ENCODE data around the gene CDK4. TPM values are rescaled to one million over a fixed set of nuclear protein-coding genes. Genes with fewer than 3 reads are reported as not detected.
A peak's percentile ranks its signal among the peaks of the same experiment; 100 is the strongest.

The CDK4 gene
- total and polyA plus RNA-seq, 8 donors: 80.1 to 269 (median 231) TPM

DNA sequence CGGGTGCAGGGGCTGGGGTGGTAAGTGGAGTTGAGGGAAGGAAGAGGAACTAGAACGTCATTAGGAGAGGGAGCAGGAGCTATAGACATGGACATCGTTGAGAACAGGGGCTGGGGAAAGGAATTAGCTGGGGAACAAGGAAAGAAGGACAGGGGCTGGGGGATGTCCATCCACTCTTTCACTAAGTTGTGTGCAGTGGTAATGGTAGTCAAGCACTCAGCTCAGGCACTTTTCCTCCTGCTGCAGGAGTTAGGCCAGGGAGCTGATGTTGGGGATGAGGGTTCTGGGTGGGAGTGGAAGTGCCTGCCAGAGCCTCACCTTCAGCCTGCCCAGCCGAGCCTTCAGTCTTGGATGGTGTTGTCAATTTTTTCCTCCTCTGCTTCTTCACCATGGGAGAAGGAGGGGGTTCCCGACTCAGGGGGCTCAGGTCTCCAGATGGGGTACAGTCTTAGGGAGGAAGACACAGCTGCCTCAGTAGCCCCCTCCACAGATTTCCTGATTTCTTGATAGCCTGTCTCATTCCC, 22.7 kb downstream of the CDK4 start:
- peaks cover 0 to 79% of the 10 kb centered on the region in 2 donors for H3K36me3 ChIP-seq
- DNase-seq (no peak), ATAC-seq (no peak)
- H3K27me3 ChIP-seq: peaks cover 0 to 26% of the 10 kb centered on the region in 2 donors
- intact Hi-C loops (cut with DNase I): no loop called here
- TF ChIP-seq, protein P1, sequence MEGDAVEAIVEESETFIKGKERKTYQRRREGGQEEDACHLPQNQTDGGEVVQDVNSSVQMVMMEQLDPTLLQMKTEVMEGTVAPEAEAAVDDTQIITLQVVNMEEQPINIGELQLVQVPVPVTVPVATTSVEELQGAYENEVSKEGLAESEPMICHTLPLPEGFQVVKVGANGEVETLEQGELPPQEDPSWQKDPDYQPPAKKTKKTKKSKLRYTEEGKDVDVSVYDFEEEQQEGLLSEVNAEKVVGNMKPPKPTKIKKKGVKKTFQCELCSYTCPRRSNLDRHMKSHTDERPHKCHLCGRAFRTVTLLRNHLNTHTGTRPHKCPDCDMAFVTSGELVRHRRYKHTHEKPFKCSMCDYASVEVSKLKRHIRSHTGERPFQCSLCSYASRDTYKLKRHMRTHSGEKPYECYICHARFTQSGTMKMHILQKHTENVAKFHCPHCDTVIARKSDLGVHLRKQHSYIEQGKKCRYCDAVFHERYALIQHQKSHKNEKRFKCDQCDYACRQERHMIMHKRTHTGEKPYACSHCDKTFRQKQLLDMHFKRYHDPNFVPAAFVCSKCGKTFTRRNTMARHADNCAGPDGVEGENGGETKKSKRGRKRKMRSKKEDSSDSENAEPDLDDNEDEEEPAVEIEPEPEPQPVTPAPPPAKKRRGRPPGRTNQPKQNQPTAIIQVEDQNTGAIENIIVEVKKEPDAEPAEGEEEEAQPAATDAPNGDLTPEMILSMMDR (IDR thresholded peaks at IDR 0.05): no peak
- H3K9me3 ChIP-seq: no peaks in the 10 kb centered on the region
- no peak overlapping the region for H3K4me3 ChIP-seq
- H3K4me1 ChIP-seq: peaks cover 4 to 6% of the 10 kb centered on the region in 2 donors
- H3K27ac ChIP-seq: no peak overlapping the region

DNA sequence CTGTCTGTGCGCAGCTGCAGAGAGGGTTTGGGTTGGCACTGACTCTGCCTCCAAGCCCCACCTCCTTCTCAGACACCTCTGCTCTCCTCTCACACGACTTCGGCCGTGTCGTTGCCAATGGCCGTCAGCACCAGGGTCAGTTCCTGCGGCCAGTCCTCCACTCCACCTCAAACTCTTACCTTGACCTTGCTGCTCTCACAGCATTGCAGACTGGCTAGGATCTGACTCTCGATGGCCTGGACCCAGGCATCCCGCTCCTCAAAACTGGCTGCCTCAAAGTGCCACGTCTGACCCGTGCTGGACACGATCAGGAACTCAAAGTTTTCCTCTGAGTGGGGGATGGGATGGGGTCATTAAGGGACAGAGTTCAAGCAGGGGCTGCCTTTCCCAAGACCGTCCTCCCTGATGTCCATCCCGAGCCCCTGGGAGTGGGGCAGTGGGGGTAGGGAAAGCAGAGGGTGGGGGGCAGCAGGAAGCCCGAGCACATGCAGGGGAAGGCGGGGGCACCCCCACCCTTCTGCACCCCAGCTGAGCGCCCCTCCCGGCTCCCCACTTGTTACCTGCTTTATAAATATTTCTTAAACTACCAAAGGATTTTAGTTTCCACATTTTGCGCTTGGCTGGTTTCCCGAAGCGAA, 24.2 kb downstream of the CDK4 start:
- H3K4me1 ChIP-seq: peaks cover 4 to 6% of the 10 kb centered on the region in 2 donors
- H3K27ac ChIP-seq: no peak overlapping the region
- peaks cover 0 to 16% of the 10 kb centered on the region in 2 donors for H3K27me3 ChIP-seq
- ATAC-seq (peak; percentile 46), DNase-seq (no peak)
- H3K9me3 ChIP-seq: no peaks in the 10 kb centered on the region
- intact Hi-C loops (cut with DNase I): no loop called here
- peak overlapping the region in 1 of 2 donors; percentile 55 for H3K4me3 ChIP-seq
- peaks cover 0 to 64% of the 10 kb centered on the region in 2 donors for H3K36me3 ChIP-seq
- TF ChIP-seq, protein P1 (IDR thresholded peaks at IDR 0.05): no peak

DNA sequence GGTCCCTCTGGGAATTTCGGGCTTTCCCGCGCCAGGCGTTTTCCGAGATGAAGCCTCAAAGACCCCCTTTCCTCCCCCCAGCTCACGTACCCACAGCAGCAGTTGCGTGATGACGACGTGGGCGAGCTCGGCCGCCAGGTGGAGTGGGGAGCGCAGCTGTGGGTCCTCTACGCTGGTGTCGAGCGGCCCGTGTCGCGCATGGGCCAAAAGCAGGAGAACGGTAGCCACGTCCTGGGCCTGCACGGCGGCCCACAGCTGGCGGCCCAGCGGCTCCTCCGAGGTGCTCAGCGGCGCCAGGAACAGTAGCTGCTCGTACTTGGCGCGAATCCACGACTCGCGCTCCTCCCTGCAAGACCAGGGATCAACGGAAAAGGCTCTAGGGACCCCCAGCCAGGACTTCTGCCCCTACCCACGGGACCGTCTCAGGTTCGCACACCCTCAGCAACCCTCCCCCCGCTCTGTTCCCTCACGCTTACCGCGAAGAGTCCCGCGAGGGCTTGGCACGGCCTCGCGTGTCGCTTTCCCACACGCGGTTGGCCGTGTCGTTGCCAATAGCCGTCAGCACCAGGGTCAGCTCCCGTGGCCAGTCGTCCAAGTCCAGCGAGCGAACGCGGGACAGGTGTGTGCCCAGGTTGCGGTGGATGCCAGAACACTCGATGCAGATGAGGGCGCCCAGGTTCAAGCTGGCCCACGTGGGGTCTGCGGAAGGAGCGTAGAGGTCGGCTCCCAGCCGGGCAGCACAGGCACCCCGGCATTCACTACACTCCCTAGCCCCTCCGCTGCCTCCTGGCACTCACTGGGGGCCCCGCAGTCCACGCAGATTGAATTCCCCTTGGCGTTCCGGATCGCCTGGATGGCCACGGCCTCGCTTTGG, 25.0 kb downstream of the CDK4 start:
- Histone ChIP-seq H3K27ac (peak overlapping the region in 1 of 2 donors; percentile 67), H3K27me3 (peaks cover 0 to 8% of the 10 kb centered on the region in 2 donors), H3K4me1 (peaks cover 4 to 6% of the 10 kb centered on the region in 2 donors), H3K4me3 (peak overlapping the region; percentile 51 to 55), H3K36me3 (peaks cover 0 to 60% of the 10 kb centered on the region in 2 donors), H3K9me3 (no peaks in the 10 kb centered on the region)
- peak; percentile 55 for ATAC-seq
- TF ChIP-seq, protein P1 (IDR thresholded peaks at IDR 0.05): no peak
- intact Hi-C loops (cut with DNase I): no loop called here
- peak in 1 of 4 donors; percentile 47 for DNase-seq

DNA sequence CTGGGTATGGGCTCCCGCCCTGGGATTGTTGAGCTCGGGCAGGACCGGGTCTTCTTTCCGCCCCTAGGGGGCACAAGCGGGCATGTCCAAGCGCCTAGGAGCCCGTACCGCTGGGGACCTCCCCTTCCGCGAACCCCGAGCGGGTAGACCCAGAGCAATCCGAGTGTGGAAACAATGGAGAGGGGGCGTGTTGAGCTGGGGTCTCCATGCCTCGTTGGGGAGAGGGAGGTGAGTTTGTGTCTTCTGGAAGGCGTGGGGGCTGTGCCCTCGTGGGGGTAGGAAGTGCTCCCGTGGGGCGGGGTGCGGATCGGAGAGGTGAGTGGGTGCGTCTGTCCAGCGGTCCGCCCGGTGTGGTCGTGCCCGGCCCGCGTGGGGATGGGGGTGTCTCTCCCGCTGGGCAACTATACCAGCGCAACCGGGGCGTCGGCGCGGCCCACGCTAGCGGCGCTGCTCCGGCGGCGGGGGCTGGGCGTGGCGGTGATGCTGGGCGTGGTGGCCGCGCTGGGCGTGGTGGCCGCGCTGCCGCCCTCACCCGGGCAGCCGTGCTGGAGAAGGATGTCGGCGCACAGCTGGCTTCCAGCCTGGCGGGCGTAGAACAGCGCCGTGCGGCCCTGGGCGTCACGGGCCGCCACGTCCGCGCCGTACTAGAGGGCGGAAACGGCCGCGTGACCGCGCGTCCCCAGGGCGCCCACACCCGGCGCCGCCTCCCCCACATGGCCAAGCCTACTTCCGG, 25.8 kb downstream of the CDK4 start:
- no peaks in the 10 kb centered on the region for H3K9me3 ChIP-seq
- peaks cover 0 to 61% of the 10 kb centered on the region in 2 donors for H3K36me3 ChIP-seq
- H3K27me3 ChIP-seq: peaks cover 0 to 7% of the 10 kb centered on the region in 2 donors
- peaks cover 4 to 6% of the 10 kb centered on the region in 2 donors for H3K4me1 ChIP-seq
- DNase-seq (peak; percentile 65 to 89 (median 79)), ATAC-seq (peak; percentile 86)
- TF ChIP-seq, protein P1 (IDR thresholded peaks at IDR 0.05): peak; percentile 67 to 75
- intact Hi-C loops (cut with DNase I): no loop called here
- H3K27ac ChIP-seq: peak overlapping the region; percentile 15 to 67
- peak overlapping the region; percentile 51 to 55 for H3K4me3 ChIP-seq
